HFFc6 (cell line): ENCODE data around the gene PMP22. TPM values are rescaled to one million over a fixed set of nuclear protein-coding genes. Genes with fewer than 3 reads are reported as not detected.

Experiments
- DNase-seq: peaks from one replicate; pipeline ENCODE4 v3.0.0-alpha.2; 2018
- H3K27ac Mint-ChIP-seq: 2 replicates; pipeline ENCODE4 v1.8.0; 2020; ENCODE audit warnings: mild to moderate bottlenecking, mixed read lengths
- H3K27me3 Mint-ChIP-seq: 2 replicates; pipeline ENCODE4 v1.8.0; 2021; ENCODE audit warnings: mild to moderate bottlenecking, moderate library complexity, mixed read lengths; ENCODE audit not compliant: insufficient read depth
- H3K36me3 Mint-ChIP-seq: 2 replicates; pipeline ENCODE4 v1.8.0; 2021; ENCODE audit warnings: low read depth, mixed read lengths
- H3K4me1 Mint-ChIP-seq: 2 replicates; pipeline ENCODE4 v1.8.0; 2020; ENCODE audit warnings: low read depth, mixed read lengths
- H3K4me3 Mint-ChIP-seq: 2 replicates; pipeline ENCODE4 v1.8.0; 2020; ENCODE audit warnings: mild to moderate bottlenecking, moderate library complexity, mixed read lengths
- H3K9me3 Mint-ChIP-seq: 2 replicates; pipeline ENCODE4 v1.8.0; 2020; ENCODE audit warnings: mild to moderate bottlenecking, mixed read lengths
- CTCF ChIP-seq: fragments of 200-600 bp; sonication (generic); IDR thresholded peaks from 2 replicates; pipeline ENCODE4 v1.5.0; 2021; ENCODE audit warnings: antibody characterized with exemption, mild to moderate bottlenecking
- microRNA-seq: library from miRNA; unstranded; fragments of <30 nt; microRNA quantifications from one replicate; pipeline ENCODE4, GENCODE V29; 2019
- total RNA-seq, 6 experiments: library from RNA; stranded (reverse); fragmentation: NEBNext Ultra II Directional; extraction: Animal tissue kit (Norgen Biotek cat#: 25700); gene quantifications; 2 replicates in 1 of 6; 3 replicates in 5 of 6; pipeline ENCODE4 v1.2.3, GENCODE V29; 2021

The PMP22 gene
- total RNA-seq, 6 experiments from 2014 or later = 28.0 to 42.9 (median 34.0) TPM

- H3K4me1 Mint-ChIP-seq = no peaks in the 10 kb centered on the region; the same call in 1 of the 2 replicates
- no peak for DNase-seq
Observed at GRCh38 chr17:15181333-15181732, 83.8 kb downstream of the PMP22 start.

GRCh38 chr17:15180121-15180561 lies 85.0 kb downstream of the PMP22 start:
- Mint-ChIP-seq H3K4me3 (no peak overlapping the region), H3K27ac (no peak overlapping the region), H3K9me3 (no peaks in the 10 kb centered on the region), H3K36me3 (no peaks in the 10 kb centered on the region), H3K4me1 (no peaks in the 10 kb centered on the region; the same call in 1 of the 2 replicates), H3K27me3 (peaks cover 32% of the 10 kb centered on the region)
- TF ChIP-seq CTCF = no peak
- DNase-seq = no peak

More at GRCh38 chr17:15181333-15181732, 83.8 kb downstream of the PMP22 start:
- Mint-ChIP-seq H3K36me3 (no peaks in the 10 kb centered on the region), H3K27me3 (peaks cover 35% of the 10 kb centered on the region), H3K4me3 (no peak overlapping the region), H3K9me3 (no peaks in the 10 kb centered on the region), H3K27ac (no peak overlapping the region)
- TF ChIP-seq CTCF = no peak

Small RNA genes lying within 50 kb of the gene (microRNA-seq; reads per million reads assigned to microRNA genes)
- 9.3 reads per million, percentile 7 among the genes with 10 or more reads in this experiment for gene MIR4731

Other genes with a start within 250 kb of the PMP22 start
- gene TEKT3, start 76.3 kb upstream of the PMP22 start, total RNA-seq = not detected
- gene CDRT4, start 202.3 kb upstream of the PMP22 start, total RNA-seq = 1 to 10 TPM in 5 of 6 experiments, under 1 TPM in 1; 0.60 to 2.5 (median 1.3) TPM